ENCODE measurements around the gene RNF144A.

GRCh38 chr2:7011356-7012083 lies 94.3 kb downstream of the RNF144A start:
- TF ChIP-seq CTCF (conservative IDR thresholded peaks at IDR 0.05; ENCODE audit: low read depth, low read length), result no peak
- no peak for TF ChIP-seq EZH2 (IDR thresholded peaks at IDR 0.05; ENCODE audit: low read length, unreplicated experiment)
- TF ChIP-seq EZH2phosphoT487 (IDR thresholded peaks at IDR 0.05; ENCODE audit: borderline replicate concordance, low read length), result no peak
